ENCODE data around the gene FAM117B. TPM values are rescaled to one million over a fixed set of nuclear protein-coding genes. Genes with fewer than 3 reads are reported as not detected.

The FAM117B gene
- total and polyA plus RNA-seq, 4 donors: 0.65 to 3.4 (median 2.4) TPM

DNA sequence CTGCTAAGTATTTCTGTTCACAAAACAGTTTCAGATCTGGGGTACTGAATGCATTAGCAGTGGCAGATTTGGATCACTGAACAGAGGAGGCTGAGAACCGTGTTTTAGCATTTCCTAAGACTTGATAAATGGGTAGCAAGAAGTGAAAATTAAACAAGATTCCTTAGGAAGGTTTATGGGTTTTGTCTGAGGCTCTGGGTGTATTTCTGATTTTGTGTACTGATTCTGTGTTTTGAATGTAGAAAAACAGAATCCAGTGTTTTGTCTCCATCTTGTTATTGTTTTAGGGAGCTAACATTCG is 1.4 kb downstream of the FAM117B start:
- no peaks in the 10 kb centered on the region for H3K9me3 ChIP-seq (ENCODE audit: control insufficient read depth in 4 of 4, low read length in 3 of 4)
- no peak for DNase-seq (ENCODE audit: low spot score)
- peak overlapping the region; percentile 17 to 28 for H3K9ac ChIP-seq (ENCODE audit: low read depth in 1 of 2, low read length in 2 of 2)
- H3K36me3 ChIP-seq (ENCODE audit: control insufficient read depth in 4 of 4, insufficient read depth in 3 of 4, low read depth in 1 of 4, low read length in 3 of 4): no peaks in the 10 kb centered on the region
- peak overlapping the region in 2 of 3 donors; percentile 1 to 96 for H3K4me3 ChIP-seq (ENCODE audit: low read depth in 1 of 3, low read length in 3 of 3)
- H3K27me3 ChIP-seq (ENCODE audit: control insufficient read depth in 4 of 4, insufficient read depth in 4 of 4, low read length in 3 of 4): no peaks in the 10 kb centered on the region
- peak overlapping the region; percentile 26 to 74 for H3K27ac ChIP-seq (ENCODE audit: low read depth in 1 of 2, low read length in 2 of 2)
- WGBS: 4% methylated on average over 2 of the region's 2 CpGs
- peaks cover 2 to 14% (median 6%) of the 10 kb centered on the region in 4 donors for H3K4me1 ChIP-seq (ENCODE audit: control insufficient read depth in 4 of 4, insufficient read depth in 4 of 4, low read length in 3 of 4)
- no peak for TF ChIP-seq SP1 (IDR thresholded peaks at IDR 0.05)
- TF ChIP-seq YY1 (IDR thresholded peaks at IDR 0.05): peak; percentile 51
- TF ChIP-seq FOXA2 (IDR thresholded peaks at IDR 0.05): no peak
- no peak for TF ChIP-seq NR2F2 (IDR thresholded peaks at IDR 0.05)
- no peak for TF ChIP-seq RXRA (IDR thresholded peaks at IDR 0.05)
- TF ChIP-seq HNF4G (IDR thresholded peaks at IDR 0.05): no peak

DNA sequence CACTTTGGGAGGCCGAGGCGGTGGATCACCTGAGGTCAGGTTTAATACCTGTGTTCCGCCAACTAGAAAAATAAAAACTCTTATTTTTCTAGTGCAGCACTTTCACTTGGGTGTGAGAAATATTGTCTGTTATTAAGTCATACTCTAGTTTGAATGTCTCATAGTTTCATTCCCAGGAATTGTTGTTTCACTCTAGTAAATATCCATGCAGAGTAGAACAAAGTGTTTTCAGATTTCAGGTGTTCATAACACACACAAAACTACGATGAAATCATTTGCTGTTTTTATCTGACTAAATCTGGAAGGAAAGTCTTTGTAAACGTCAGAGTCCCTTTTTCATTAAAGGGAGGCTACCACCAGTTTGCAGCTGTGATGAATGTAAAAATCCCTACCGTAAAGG is 4.0 kb downstream of the FAM117B start:
- no peaks in the 10 kb centered on the region for H3K36me3 ChIP-seq (ENCODE audit: control insufficient read depth in 4 of 4, insufficient read depth in 3 of 4, low read depth in 1 of 4, low read length in 3 of 4)
- no peak for TF ChIP-seq HNF4A (conservative IDR thresholded peaks at IDR 0.05)
- no peak for TF ChIP-seq FOXA2 (IDR thresholded peaks at IDR 0.05)
- no peak for TF ChIP-seq SP1 (IDR thresholded peaks at IDR 0.05)
- TF ChIP-seq GABPA (IDR thresholded peaks at IDR 0.05 in 1 of 2, conservative IDR thresholded peaks at IDR 0.05 in 1 of 2): no peak
- TF ChIP-seq, protein P1, sequence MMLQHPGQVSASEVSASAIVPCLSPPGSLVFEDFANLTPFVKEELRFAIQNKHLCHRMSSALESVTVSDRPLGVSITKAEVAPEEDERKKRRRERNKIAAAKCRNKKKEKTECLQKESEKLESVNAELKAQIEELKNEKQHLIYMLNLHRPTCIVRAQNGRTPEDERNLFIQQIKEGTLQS (IDR thresholded peaks at IDR 0.05): no peak
- TF ChIP-seq EGR1 (IDR thresholded peaks at IDR 0.05; ENCODE audit: low read depth in 2 of 2): no peak
- TF ChIP-seq NR2F2 (IDR thresholded peaks at IDR 0.05): no peak
- TF ChIP-seq TAF1 (conservative IDR thresholded peaks at IDR 0.05): no peak
- TF ChIP-seq, protein P2, sequence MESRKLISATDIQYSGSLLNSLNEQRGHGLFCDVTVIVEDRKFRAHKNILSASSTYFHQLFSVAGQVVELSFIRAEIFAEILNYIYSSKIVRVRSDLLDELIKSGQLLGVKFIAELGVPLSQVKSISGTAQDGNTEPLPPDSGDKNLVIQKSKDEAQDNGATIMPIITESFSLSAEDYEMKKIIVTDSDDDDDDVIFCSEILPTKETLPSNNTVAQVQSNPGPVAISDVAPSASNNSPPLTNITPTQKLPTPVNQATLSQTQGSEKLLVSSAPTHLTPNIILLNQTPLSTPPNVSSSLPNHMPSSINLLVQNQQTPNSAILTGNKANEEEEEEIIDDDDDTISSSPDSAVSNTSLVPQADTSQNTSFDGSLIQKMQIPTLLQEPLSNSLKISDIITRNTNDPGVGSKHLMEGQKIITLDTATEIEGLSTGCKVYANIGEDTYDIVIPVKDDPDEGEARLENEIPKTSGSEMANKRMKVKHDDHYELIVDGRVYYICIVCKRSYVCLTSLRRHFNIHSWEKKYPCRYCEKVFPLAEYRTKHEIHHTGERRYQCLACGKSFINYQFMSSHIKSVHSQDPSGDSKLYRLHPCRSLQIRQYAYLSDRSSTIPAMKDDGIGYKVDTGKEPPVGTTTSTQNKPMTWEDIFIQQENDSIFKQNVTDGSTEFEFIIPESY (IDR thresholded peaks at IDR 0.05): no peak
- no peak for TF ChIP-seq HNF4G (IDR thresholded peaks at IDR 0.05)
- TF ChIP-seq, protein P3, sequence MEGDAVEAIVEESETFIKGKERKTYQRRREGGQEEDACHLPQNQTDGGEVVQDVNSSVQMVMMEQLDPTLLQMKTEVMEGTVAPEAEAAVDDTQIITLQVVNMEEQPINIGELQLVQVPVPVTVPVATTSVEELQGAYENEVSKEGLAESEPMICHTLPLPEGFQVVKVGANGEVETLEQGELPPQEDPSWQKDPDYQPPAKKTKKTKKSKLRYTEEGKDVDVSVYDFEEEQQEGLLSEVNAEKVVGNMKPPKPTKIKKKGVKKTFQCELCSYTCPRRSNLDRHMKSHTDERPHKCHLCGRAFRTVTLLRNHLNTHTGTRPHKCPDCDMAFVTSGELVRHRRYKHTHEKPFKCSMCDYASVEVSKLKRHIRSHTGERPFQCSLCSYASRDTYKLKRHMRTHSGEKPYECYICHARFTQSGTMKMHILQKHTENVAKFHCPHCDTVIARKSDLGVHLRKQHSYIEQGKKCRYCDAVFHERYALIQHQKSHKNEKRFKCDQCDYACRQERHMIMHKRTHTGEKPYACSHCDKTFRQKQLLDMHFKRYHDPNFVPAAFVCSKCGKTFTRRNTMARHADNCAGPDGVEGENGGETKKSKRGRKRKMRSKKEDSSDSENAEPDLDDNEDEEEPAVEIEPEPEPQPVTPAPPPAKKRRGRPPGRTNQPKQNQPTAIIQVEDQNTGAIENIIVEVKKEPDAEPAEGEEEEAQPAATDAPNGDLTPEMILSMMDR (IDR thresholded peaks at IDR 0.05; ENCODE audit: low read depth, low read length, missing input control): no peak
- no peak for TF ChIP-seq YY1 (IDR thresholded peaks at IDR 0.05)
- TF ChIP-seq, protein P4, sequence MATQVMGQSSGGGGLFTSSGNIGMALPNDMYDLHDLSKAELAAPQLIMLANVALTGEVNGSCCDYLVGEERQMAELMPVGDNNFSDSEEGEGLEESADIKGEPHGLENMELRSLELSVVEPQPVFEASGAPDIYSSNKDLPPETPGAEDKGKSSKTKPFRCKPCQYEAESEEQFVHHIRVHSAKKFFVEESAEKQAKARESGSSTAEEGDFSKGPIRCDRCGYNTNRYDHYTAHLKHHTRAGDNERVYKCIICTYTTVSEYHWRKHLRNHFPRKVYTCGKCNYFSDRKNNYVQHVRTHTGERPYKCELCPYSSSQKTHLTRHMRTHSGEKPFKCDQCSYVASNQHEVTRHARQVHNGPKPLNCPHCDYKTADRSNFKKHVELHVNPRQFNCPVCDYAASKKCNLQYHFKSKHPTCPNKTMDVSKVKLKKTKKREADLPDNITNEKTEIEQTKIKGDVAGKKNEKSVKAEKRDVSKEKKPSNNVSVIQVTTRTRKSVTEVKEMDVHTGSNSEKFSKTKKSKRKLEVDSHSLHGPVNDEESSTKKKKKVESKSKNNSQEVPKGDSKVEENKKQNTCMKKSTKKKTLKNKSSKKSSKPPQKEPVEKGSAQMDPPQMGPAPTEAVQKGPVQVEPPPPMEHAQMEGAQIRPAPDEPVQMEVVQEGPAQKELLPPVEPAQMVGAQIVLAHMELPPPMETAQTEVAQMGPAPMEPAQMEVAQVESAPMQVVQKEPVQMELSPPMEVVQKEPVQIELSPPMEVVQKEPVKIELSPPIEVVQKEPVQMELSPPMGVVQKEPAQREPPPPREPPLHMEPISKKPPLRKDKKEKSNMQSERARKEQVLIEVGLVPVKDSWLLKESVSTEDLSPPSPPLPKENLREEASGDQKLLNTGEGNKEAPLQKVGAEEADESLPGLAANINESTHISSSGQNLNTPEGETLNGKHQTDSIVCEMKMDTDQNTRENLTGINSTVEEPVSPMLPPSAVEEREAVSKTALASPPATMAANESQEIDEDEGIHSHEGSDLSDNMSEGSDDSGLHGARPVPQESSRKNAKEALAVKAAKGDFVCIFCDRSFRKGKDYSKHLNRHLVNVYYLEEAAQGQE (IDR thresholded peaks at IDR 0.05): no peak
- TF ChIP-seq FOXA1 (IDR thresholded peaks at IDR 0.05): no peak
- no peak for TF ChIP-seq RXRA (IDR thresholded peaks at IDR 0.05)
- no peak for TF ChIP-seq JUND (IDR thresholded peaks at IDR 0.05)
- TF ChIP-seq, protein P5, sequence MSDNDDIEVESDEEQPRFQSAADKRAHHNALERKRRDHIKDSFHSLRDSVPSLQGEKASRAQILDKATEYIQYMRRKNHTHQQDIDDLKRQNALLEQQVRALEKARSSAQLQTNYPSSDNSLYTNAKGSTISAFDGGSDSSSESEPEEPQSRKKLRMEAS (IDR thresholded peaks at IDR 0.05): no peak
- WGBS: 84% methylated on average over 6 of the region's 6 CpGs
- no peak overlapping the region for H3K27ac ChIP-seq (ENCODE audit: low read depth in 1 of 2, low read length in 2 of 2)
- H3K27me3 ChIP-seq (ENCODE audit: control insufficient read depth in 4 of 4, insufficient read depth in 4 of 4, low read length in 3 of 4): no peaks in the 10 kb centered on the region
- peaks cover 3 to 16% (median 6%) of the 10 kb centered on the region in 4 donors for H3K4me1 ChIP-seq (ENCODE audit: control insufficient read depth in 4 of 4, insufficient read depth in 4 of 4, low read length in 3 of 4)
- no peak overlapping the region for H3K4me3 ChIP-seq (ENCODE audit: low read depth in 1 of 3, low read length in 3 of 3)
- no peaks in the 10 kb centered on the region for H3K9me3 ChIP-seq (ENCODE audit: control insufficient read depth in 4 of 4, low read length in 3 of 4)
- DNase-seq (ENCODE audit: low spot score): no peak
- H3K9ac ChIP-seq (ENCODE audit: low read depth in 1 of 2, low read length in 2 of 2): no peak overlapping the region
